ENCODE measurements around the gene PES1.

The PES1 gene

GRCh38 chr22:30537083-30537731 is 54.5 kb downstream of the PES1 start:
- H3K4me1 ChIP-seq (ENCODE audit: insufficient read depth, insufficient read length) = peaks cover 2% of the 10 kb centered on the region
- TF ChIP-seq YY1 (IDR thresholded peaks at IDR 0.05; ENCODE audit: insufficient read depth, insufficient read length) = no peak
- TF ChIP-seq SUZ12 (IDR thresholded peaks at IDR 0.05; ENCODE audit: extremely low read depth, insufficient read depth, insufficient read length) = no peak
- no peak for TF ChIP-seq ZNF274 (IDR thresholded peaks at IDR 0.05; ENCODE audit: low read depth, low read length)
- no peak overlapping the region for H3K9ac ChIP-seq (ENCODE audit: insufficient read length, low read depth)
- no peak for DNase-seq (ENCODE audit: low read depth, low spot score)
- H3K9me3 ChIP-seq (ENCODE audit: insufficient read depth, low read length) = no peaks in the 10 kb centered on the region
- no peak overlapping the region for H3K4me3 ChIP-seq (ENCODE audit: insufficient read length, low read depth)
- H3K36me3 ChIP-seq (ENCODE audit: insufficient read depth, insufficient read length, low read length) = no peaks in the 10 kb centered on the region
- H3K27me3 ChIP-seq (ENCODE audit: insufficient read depth, insufficient read length) = peaks cover 6% of the 10 kb centered on the region

GRCh38 chr22:30535182-30535581 is 56.5 kb downstream of the PES1 start:
- Histone ChIP-seq H3K4me1 (ENCODE audit: insufficient read depth, insufficient read length) (peaks cover 2% of the 10 kb centered on the region), H3K36me3 (ENCODE audit: insufficient read depth, insufficient read length, low read length) (no peaks in the 10 kb centered on the region), H3K27me3 (ENCODE audit: insufficient read depth, insufficient read length) (no peaks in the 10 kb centered on the region), H3K4me3 (ENCODE audit: insufficient read length, low read depth) (no peak overlapping the region), H3K9me3 (ENCODE audit: insufficient read depth, low read length) (no peaks in the 10 kb centered on the region), H3K9ac (ENCODE audit: insufficient read length, low read depth) (no peak overlapping the region)
- TF ChIP-seq YY1 (IDR thresholded peaks at IDR 0.05; ENCODE audit: insufficient read depth, insufficient read length) = no peak
- no peak for TF ChIP-seq SUZ12 (IDR thresholded peaks at IDR 0.05; ENCODE audit: extremely low read depth, insufficient read depth, insufficient read length)
- TF ChIP-seq ZNF274 (IDR thresholded peaks at IDR 0.05; ENCODE audit: low read depth, low read length) = no peak
- DNase-seq (ENCODE audit: low read depth, low spot score) = no peak

GRCh38 chr22:30531651-30532608 is 59.8 kb downstream of the PES1 start:
- no peak for DNase-seq (ENCODE audit: low read depth, low spot score)
- TF ChIP-seq ZNF274 (IDR thresholded peaks at IDR 0.05; ENCODE audit: low read depth, low read length) (no peak), SUZ12 (IDR thresholded peaks at IDR 0.05; ENCODE audit: extremely low read depth, insufficient read depth, insufficient read length) (no peak), YY1 (IDR thresholded peaks at IDR 0.05; ENCODE audit: insufficient read depth, insufficient read length) (no peak)
- Histone ChIP-seq H3K4me3 (ENCODE audit: insufficient read length, low read depth) (no peak overlapping the region), H3K9me3 (ENCODE audit: insufficient read depth, low read length) (no peaks in the 10 kb centered on the region), H3K9ac (ENCODE audit: insufficient read length, low read depth) (no peak overlapping the region), H3K36me3 (ENCODE audit: insufficient read depth, insufficient read length, low read length) (no peaks in the 10 kb centered on the region), H3K4me1 (ENCODE audit: insufficient read depth, insufficient read length) (peaks cover 2% of the 10 kb centered on the region), H3K27me3 (ENCODE audit: insufficient read depth, insufficient read length) (no peaks in the 10 kb centered on the region)

GRCh38 chr22:30526656-30527055 is 65.1 kb downstream of the PES1 start:
- H3K9me3 ChIP-seq (ENCODE audit: insufficient read depth, low read length) = no peaks in the 10 kb centered on the region
- TF ChIP-seq SUZ12 (IDR thresholded peaks at IDR 0.05; ENCODE audit: extremely low read depth, insufficient read depth, insufficient read length) (no peak), YY1 (IDR thresholded peaks at IDR 0.05; ENCODE audit: insufficient read depth, insufficient read length) (no peak), ZNF274 (IDR thresholded peaks at IDR 0.05; ENCODE audit: low read depth, low read length) (no peak)
- H3K4me1 ChIP-seq (ENCODE audit: insufficient read depth, insufficient read length) = no peaks in the 10 kb centered on the region
- H3K36me3 ChIP-seq (ENCODE audit: insufficient read depth, insufficient read length, low read length) = no peaks in the 10 kb centered on the region
- H3K4me3 ChIP-seq (ENCODE audit: insufficient read length, low read depth) = no peak overlapping the region
- no peaks in the 10 kb centered on the region for H3K27me3 ChIP-seq (ENCODE audit: insufficient read depth, insufficient read length)
- no peak overlapping the region for H3K9ac ChIP-seq (ENCODE audit: insufficient read length, low read depth)
- DNase-seq (ENCODE audit: low read depth, low spot score) = no peak

Measured in NT2/D1 (cell line).